PFSK-1 (cell line): Measurements from ENCODE around the gene DUS1L.

Experiments
- FOXP2 ChIP-seq: optimal IDR thresholded peaks from 2 replicates; pipeline ENCODE3; 2011; ENCODE audit warnings: borderline replicate concordance, control low read depth, inconsistent platforms; ENCODE audit not compliant: insufficient read depth; ENCODE audit errors: extremely low read length, extremely low read depth
- POLR2AphosphoS5 ChIP-seq: IDR thresholded peaks from 2 replicates; pipeline ENCODE4 v1.6.1; 2012; ENCODE audit warnings: low read depth, mild to moderate bottlenecking, control low read depth, low read length, moderate library complexity
- SIN3A ChIP-seq: IDR thresholded peaks from 2 replicates; pipeline ENCODE4 v1.6.1; 2012; ENCODE audit warnings: mild to moderate bottlenecking, low read length, moderate library complexity, borderline replicate concordance; ENCODE audit not compliant: insufficient read depth
- TAF1 ChIP-seq: IDR thresholded peaks from 2 replicates; pipeline ENCODE4 v1.6.1; 2012; ENCODE audit warnings: low read length, control low read depth, borderline replicate concordance; ENCODE audit not compliant: insufficient read depth
- TF ChIP-seq, protein P1 (sequence below), 2 experiments: IDR thresholded peaks; 2 replicates each; pipeline versions ENCODE4 v1.6.1 to v1.8.0; 2011 to 2012; ENCODE audit warnings: low read depth in 2 of 2, low read length in 2 of 2, control low read depth in 1 of 2, inconsistent platforms in 1 of 2, mild to moderate bottlenecking in 1 of 2, moderate library complexity in 1 of 2; ENCODE audit not compliant: insufficient read depth in 1 of 2

DUS1L gene

DNA sequence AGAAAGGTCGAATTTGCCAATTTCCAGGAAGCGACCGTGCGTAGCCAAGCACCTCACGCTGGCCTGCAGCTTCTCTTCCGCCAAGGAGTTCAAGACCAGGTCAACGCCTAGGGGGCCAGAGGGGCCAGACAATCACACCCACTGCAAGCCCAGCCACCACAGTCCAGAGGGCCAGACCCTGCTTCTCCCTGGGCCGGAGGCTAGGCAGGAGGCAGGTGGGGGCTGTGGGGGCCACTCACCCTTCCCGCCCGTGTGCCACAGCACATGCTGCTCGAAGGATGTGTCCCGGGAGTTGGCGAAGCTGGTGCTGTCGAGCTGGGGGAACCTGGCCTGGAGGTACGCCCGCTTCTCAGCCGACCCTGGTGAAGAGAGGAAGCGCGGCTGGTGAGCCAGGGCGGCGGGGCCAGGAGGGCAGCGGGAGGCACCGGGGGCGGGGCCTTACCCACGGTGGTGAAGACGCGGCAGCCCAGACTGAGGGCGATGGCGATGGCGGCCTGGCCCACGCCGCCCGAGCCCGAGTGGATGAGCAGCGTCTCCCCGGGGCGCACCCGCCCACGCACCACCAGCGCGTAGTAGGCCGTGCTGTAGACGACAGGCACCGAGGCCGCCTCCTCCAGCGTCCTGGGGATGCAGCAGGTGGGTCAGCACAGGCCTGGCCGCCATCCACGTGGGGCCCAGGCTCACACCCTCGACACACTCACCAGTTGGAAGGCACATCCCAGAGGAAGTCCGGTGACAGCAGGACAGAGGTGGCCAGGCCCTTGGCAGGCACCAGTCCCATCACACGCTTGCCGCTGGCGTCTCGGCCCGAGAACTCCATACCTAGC lies 18.1 kb upstream of the DUS1L start:
- no peak for TF ChIP-seq TAF1
- TF ChIP-seq, protein P1, sequence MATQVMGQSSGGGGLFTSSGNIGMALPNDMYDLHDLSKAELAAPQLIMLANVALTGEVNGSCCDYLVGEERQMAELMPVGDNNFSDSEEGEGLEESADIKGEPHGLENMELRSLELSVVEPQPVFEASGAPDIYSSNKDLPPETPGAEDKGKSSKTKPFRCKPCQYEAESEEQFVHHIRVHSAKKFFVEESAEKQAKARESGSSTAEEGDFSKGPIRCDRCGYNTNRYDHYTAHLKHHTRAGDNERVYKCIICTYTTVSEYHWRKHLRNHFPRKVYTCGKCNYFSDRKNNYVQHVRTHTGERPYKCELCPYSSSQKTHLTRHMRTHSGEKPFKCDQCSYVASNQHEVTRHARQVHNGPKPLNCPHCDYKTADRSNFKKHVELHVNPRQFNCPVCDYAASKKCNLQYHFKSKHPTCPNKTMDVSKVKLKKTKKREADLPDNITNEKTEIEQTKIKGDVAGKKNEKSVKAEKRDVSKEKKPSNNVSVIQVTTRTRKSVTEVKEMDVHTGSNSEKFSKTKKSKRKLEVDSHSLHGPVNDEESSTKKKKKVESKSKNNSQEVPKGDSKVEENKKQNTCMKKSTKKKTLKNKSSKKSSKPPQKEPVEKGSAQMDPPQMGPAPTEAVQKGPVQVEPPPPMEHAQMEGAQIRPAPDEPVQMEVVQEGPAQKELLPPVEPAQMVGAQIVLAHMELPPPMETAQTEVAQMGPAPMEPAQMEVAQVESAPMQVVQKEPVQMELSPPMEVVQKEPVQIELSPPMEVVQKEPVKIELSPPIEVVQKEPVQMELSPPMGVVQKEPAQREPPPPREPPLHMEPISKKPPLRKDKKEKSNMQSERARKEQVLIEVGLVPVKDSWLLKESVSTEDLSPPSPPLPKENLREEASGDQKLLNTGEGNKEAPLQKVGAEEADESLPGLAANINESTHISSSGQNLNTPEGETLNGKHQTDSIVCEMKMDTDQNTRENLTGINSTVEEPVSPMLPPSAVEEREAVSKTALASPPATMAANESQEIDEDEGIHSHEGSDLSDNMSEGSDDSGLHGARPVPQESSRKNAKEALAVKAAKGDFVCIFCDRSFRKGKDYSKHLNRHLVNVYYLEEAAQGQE (IDR thresholded peaks at IDR 0.05; ENCODE audit: insufficient read depth in 1 of 2, low read depth in 2 of 2, low read length in 2 of 2), result no peak
- no peak for TF ChIP-seq SIN3A
- no peak for TF ChIP-seq FOXP2
- TF ChIP-seq POLR2AphosphoS5, result no peak

DNA sequence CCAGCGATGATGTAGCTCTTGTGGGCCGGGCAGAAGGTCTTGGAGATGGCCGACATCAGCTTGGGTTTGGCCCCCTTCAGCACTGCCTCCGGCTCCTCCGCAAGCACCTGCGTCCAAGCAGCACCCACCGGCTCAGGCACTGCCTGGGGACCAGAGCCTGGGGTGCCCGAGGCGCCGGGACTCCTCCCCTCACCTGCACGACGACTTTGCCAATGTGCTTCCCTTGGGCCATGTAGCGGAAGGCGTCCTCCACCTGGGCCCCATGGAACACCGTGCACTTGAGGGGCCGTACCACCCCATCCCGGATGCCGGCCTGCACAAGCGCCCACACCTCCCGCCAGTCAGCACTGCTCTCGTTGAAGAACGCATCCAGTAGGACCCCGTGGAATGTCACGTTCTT lies 17.4 kb upstream of the DUS1L start:
- TF ChIP-seq POLR2AphosphoS5, result no peak
- TF ChIP-seq, protein P1 (IDR thresholded peaks at IDR 0.05; ENCODE audit: insufficient read depth in 1 of 2, low read depth in 2 of 2, low read length in 2 of 2), result no peak
- no peak for TF ChIP-seq FOXP2
- TF ChIP-seq TAF1, result no peak
- no peak for TF ChIP-seq SIN3A

DNA sequence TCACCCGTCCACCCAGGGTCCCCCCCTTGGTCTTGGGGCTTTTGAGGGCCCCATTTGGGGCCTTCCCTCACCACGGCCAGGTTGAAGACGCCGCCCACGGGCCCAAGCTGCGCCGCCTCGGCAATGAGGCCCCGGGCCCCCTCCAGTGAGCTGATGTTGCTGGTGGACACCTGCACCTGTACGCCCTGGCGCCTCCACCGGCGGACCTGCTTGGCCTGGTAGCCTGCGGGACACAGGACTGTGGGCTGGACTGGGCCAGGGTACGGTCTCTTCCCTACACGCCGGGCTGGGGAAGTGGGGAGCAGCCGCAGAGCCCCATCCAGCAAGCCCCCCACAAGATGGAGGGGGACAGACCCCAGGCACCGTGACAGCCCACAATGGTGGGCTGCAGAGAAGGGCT lies 16.9 kb upstream of the DUS1L start:
- TF ChIP-seq FOXP2 (no peak), TAF1 (no peak), SIN3A (no peak), POLR2AphosphoS5 (no peak)
- TF ChIP-seq, protein P1 (IDR thresholded peaks at IDR 0.05; ENCODE audit: insufficient read depth in 1 of 2, low read depth in 2 of 2, low read length in 2 of 2), result no peak

DNA sequence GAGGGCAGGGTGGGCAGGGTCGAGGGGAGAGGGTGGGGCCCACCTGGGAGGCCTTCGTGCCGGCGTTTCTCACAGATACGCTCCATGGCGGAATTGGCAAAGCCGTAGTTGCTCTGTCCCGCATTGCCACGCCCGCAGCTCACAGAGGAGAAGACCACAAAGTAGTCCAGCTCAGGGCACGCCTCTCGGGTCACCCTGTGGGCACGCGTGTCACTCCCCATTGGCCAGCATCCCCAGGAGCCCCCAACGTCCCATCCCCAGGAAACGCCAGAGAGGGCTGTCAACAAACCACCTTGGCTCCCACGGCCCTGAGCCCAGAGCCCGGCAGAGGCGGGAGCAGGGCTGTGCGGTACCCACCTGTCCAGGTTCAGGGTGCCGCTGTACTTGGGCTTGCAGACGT lies 16.4 kb upstream of the DUS1L start:
- TF ChIP-seq POLR2AphosphoS5 (no peak), SIN3A (no peak), TAF1 (no peak), FOXP2 (no peak)
- TF ChIP-seq, protein P1 (IDR thresholded peaks at IDR 0.05; ENCODE audit: insufficient read depth in 1 of 2, low read depth in 2 of 2, low read length in 2 of 2), result no peak

DNA sequence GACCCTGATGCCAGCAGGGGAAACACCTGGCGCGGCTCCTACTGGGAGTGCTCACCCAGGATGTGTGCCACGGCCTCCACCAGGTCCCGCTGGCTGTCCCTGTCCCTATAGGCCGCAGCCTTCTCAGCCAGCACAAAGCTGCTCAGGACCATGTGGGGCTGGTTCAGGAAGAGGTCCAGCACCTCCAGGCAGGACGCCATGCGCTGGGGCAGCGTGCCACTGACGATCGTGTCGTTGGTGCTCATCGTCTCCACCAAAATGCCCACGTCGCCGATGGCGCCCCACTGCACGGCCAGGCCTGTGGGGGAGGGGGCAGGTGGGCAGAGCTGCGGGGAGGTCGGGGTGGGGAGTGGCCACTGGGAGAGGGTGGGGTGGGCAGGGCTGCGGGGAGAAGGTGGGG lies 15.9 kb upstream of the DUS1L start:
- no peak for TF ChIP-seq TAF1
- no peak; the same call in 1 of the 2 replicates for TF ChIP-seq POLR2AphosphoS5
- TF ChIP-seq FOXP2, result no peak
- no peak for TF ChIP-seq SIN3A
- TF ChIP-seq, protein P1 (IDR thresholded peaks at IDR 0.05; ENCODE audit: insufficient read depth in 1 of 2, low read depth in 2 of 2, low read length in 2 of 2), result no peak
